GM19372 (cell line): ENCODE results near the gene RIMS4.

Experiments
- ATAC-seq: cut with Tn5 transposase; IDR thresholded peaks from one replicate; pipeline ENCODE4 v1.9.1; 2021; ENCODE audit warnings: mild to moderate bottlenecking, low read depth, moderate library complexity; ENCODE audit not compliant: unreplicated experiment

RIMS4 gene

GRCh38 chr20:44724423-44725091, 85.8 kb downstream of the RIMS4 start:
- ATAC-seq = no peak

GRCh38 chr20:44723798-44724362, 86.5 kb downstream of the RIMS4 start:
- ATAC-seq = no peak

- ATAC-seq = no peak
Observed at GRCh38 chr20:44723391-44723790, 87.0 kb downstream of the RIMS4 start.

- no peak for ATAC-seq
Observed at GRCh38 chr20:44722990-44723389, 87.4 kb downstream of the RIMS4 start.

- no peak for ATAC-seq
Observed at GRCh38 chr20:44721785-44722054, 88.6 kb downstream of the RIMS4 start.

GRCh38 chr20:44720997-44721784, 89.2 kb downstream of the RIMS4 start:
- no peak for ATAC-seq

- no peak for ATAC-seq
Observed at GRCh38 chr20:44720621-44720996, 89.7 kb downstream of the RIMS4 start.

GRCh38 chr20:44719841-44720240, 90.5 kb downstream of the RIMS4 start:
- no peak for ATAC-seq

- no peak for ATAC-seq
Observed at GRCh38 chr20:44717986-44718385, 92.4 kb downstream of the RIMS4 start.

GRCh38 chr20:44716309-44717106, 93.8 kb downstream of the RIMS4 start:
- ATAC-seq = no peak

GRCh38 chr20:44715499-44716308, 94.6 kb downstream of the RIMS4 start:
- no peak for ATAC-seq

GRCh38 chr20:44714701-44715498, 95.4 kb downstream of the RIMS4 start, which contains the start of gene CCN5:
Gene CCN5 (plus strand): TSS chr20:44715369. CDS start chr20:44715391, 22 bp downstream.
- ATAC-seq = no peak

GRCh38 chr20:44714102-44714700, 96.1 kb downstream of the RIMS4 start:
- ATAC-seq = no peak

GRCh38 chr20:44711237-44711636, 99.1 kb downstream of the RIMS4 start:
- no peak for ATAC-seq

GRCh38 chr20:44709797-44710196, 100.5 kb downstream of the RIMS4 start:
- no peak for ATAC-seq

GRCh38 chr20:44709380-44709779, 101.0 kb downstream of the RIMS4 start:
- ATAC-seq = no peak

- no peak for ATAC-seq
Observed at GRCh38 chr20:44707018-44707579, 103.2 kb downstream of the RIMS4 start.

- ATAC-seq = no peak
Observed at GRCh38 chr20:44706301-44707017, 103.9 kb downstream of the RIMS4 start.
